ENCODE results near the gene OMP. TPM values are rescaled to one million over a fixed set of nuclear protein-coding genes. Genes with fewer than 3 reads are reported as not detected.

Gene OMP
- total and polyA plus RNA-seq, 8 donors: 0.61 to 0.78 (median 0.69) TPM; not detected in 5

- WGBS, 2 donors: 92 to 93% methylated on average over 6 of the region's 6 CpGs
- Histone ChIP-seq H3K4me3 (no peak overlapping the region), H3K36me3 (no peaks in the 10 kb centered on the region), H3K4me1 (peaks cover 0 to 13% (median 0%) of the 10 kb centered on the region in 3 donors), H3K27ac (no peak overlapping the region), H3K27me3 (no peaks in the 10 kb centered on the region), H3K9me3 (no peaks in the 10 kb centered on the region)
- FAIRE-seq: no peak
- ATAC-seq: no peak
- TF ChIP-seq CTCF (IDR thresholded peaks at IDR 0.05): no peak
- peak in 1 of 6 donors; percentile 30 for DNase-seq
- intact Hi-C loops (cut with DNase I): loop anchor here in 1 of 3 donors (5.0 kb wide), 1 partner anchor 65 kb away; no protein-coding TSS in a partner anchor
These were observed 9.3 kb downstream of the OMP start for GRCh38 chr11:77111946-77112345.

DNA sequence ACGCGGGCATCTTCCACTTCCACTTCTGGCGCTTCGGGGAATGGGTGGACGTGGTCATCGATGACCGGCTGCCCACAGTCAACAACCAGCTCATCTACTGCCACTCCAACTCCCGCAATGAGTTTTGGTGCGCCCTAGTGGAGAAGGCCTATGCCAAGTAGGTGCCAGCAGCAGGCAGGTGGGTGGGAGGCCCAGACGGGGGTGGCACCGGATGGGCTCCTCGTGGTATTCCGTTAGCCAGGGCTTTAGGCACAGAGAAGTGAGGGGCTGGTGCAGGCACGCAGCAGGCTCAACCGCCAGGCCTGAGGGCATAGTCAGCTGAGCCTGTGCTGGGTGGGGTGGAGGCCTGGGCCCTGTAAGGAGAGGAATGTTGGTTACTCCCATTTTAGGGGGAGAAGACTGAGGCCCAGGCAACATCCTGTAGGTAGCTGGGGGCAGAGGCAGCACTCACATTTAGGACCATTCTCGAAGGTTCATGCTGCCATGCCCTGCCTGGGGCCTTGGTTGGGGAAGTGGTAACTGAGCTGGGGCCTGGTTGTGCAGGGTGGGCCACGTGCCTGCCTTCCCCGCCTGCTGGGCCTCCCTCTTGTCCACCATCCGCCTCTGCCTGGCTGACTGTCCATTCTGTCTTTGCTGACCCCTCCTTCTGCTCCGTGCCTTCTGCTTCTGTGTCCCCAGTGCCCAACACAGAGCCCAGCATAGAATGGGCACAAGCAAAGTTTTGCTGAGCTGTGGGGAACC lies 10.2 kb downstream of the OMP start:
- H3K4me1 ChIP-seq: peaks cover 0 to 4% (median 0%) of the 10 kb centered on the region in 3 donors
- TF ChIP-seq CTCF (IDR thresholded peaks at IDR 0.05): no peak
- 90 to 91% methylated on average over 20 of the region's 20 CpGs for WGBS, 2 donors
- no peaks in the 10 kb centered on the region for H3K36me3 ChIP-seq
- H3K27ac ChIP-seq: no peak overlapping the region
- FAIRE-seq (no peak), ATAC-seq (no peak), DNase-seq (peak in 2 of 6 donors; percentile 14 to 56)
- intact Hi-C loops (cut with DNase I): loop anchor here in 1 of 3 donors (5.0 kb wide), 1 partner anchor 66 kb away; no protein-coding TSS in a partner anchor
- H3K27me3 ChIP-seq: no peaks in the 10 kb centered on the region
- H3K9me3 ChIP-seq: no peaks in the 10 kb centered on the region
- no peak overlapping the region for H3K4me3 ChIP-seq

DNA sequence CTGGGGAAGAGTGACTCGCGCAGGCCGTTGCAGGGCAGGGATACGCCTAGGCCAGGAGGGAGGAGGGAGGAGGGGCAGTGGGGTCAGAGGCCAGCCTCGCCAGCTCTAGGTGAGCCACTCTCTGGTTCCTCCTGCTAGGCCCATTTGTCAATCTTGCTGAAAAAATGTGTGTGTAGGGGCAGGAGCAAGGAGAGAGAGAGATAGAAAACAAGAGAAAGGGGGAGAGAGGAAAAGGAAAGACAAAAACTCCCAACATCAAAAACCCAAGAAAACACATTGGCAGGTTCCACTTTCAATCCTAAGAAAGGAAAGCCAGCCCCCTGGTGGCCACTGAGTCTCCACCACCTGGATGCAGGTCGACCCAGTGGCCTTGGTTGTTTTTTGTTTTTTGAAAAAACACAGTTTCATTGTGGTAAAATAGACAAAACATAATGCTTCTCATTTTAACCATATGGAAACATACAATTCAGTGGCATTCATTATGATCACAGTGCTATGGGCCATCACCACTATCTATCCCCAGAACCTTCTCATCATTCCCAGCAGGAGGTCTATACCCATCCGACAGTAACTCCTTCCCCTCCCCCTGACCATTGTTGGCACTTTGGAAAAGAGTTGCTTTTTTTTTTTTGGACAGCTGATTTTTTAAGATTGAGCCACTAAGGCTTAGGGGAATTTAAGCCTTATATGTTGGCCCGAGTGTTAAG lies 10.9 kb downstream of the OMP start:
- Histone ChIP-seq H3K9me3 (no peaks in the 10 kb centered on the region), H3K4me3 (no peak overlapping the region), H3K36me3 (no peaks in the 10 kb centered on the region), H3K27ac (no peak overlapping the region), H3K4me1 (no peaks in the 10 kb centered on the region), H3K27me3 (no peaks in the 10 kb centered on the region)
- intact Hi-C loops (cut with DNase I): loop anchor here in 1 of 3 donors (5.0 kb wide), 1 partner anchor 66 kb away; no protein-coding TSS in a partner anchor
- FAIRE-seq (no peak), DNase-seq (peak in 3 of 6 donors; percentile 21 to 54 (median 45)), ATAC-seq (peak in 3 of 4 donors; percentile 59 to 75 (median 65))
- peak in 3 of 4 donors; percentile 39 to 56 (median 51) for TF ChIP-seq CTCF (IDR thresholded peaks at IDR 0.05)
- 67% methylated on average over 8 of the region's 8 CpGs for WGBS, 2 donors

GRCh38 chr11:77114089-77114463 lies 11.4 kb downstream of the OMP start:
- no peak overlapping the region for H3K4me3 ChIP-seq
- TF ChIP-seq CTCF (IDR thresholded peaks at IDR 0.05): no peak
- WGBS, 2 donors: 87 to 88% methylated on average over 13 of the region's 13 CpGs
- H3K9me3 ChIP-seq: no peaks in the 10 kb centered on the region
- H3K36me3 ChIP-seq: no peaks in the 10 kb centered on the region
- intact Hi-C loops (cut with DNase I): loop anchor here in 1 of 3 donors (5.0 kb wide), 1 partner anchor 67 kb away; no protein-coding TSS in a partner anchor
- FAIRE-seq: no peak
- no peaks in the 10 kb centered on the region for H3K27me3 ChIP-seq
- H3K27ac ChIP-seq: no peak overlapping the region
- ATAC-seq: no peak
- DNase-seq: peak in 1 of 6 donors; percentile 38
- H3K4me1 ChIP-seq: no peaks in the 10 kb centered on the region
